ENCODE measurements around the gene PIAS4.

PIAS4 gene

DNA sequence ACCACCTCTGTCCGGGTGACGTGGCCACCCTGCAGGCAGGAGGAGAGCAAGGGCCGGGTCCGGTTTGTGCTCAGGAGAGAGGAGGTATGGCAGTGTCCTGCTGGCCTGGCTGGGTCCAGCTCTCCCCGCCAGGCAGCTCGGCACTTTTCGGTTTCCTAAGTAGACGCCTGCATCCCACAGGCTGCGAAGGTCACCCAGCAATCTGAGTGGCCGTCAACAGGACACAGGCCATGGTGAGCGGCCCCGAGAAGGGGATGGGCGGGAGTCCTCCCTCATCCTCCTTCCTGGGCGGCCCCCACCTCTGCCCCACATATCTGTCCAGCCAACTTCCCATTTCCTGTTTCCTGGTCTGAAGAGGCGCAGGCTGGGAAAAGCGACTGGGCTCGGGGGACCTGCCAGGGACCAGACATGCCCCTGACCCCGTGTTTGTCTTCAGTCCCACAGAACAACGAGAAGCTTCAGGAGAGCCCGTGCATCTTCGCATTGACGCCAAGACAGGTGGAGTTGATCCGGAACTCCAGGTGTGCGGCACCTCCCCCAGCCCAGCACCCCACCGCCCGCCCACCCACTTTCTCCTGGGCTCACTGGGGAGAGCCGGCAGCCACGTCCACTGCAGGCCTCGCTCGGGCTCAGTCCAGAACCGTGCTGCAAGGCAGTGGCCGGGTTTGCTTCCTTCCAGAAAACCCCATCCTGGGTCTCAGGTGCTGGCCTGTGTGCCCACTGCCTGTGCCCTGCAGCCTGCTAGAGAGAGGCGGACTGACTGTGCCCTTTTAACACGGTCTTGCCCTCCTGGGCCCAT, 16.3 kb downstream of the PIAS4 start:
- DNase-seq = no peak

DNA sequence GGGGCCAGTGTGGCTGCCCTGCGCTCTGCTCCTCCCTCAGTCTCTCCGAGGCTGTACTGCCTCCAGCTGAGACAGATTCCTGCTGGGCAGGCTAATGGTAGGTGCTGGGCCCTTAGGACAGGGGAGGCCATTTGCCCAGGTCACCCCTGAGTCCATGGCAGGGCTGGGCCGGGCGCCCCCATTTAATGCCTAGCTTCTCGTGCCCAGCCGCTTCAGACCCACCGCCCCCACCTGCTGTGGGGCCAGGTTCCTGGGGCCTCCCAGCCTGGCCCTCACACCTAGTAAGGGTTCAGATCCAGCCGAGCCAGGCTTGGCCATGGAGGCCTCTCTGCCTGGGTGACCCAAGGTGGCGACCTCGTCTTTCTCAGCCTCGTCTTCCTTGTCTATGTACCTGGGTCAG, 17.8 kb downstream of the PIAS4 start:
- no peak for DNase-seq

DNA sequence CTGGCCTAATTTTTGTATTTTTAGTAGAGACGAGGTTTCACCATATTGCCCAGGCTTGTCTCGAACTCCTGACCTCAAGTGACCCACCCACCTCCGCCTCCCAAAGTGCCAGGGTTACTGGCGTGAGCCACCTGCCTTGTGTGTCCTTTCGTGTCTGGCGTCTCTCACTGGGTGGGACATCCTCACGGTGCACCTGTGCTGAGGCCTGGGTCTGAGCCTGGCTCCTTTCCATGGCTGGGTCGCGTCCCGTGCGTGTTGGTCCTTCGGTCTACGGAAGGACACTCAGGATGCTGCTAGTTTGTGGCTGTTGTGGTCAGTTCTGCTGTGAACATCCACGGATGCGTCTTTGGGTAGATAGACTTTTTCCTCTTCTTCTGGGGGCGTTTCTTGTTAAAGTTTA, 19.6 kb downstream of the PIAS4 start:
- no peak for DNase-seq

DNA sequence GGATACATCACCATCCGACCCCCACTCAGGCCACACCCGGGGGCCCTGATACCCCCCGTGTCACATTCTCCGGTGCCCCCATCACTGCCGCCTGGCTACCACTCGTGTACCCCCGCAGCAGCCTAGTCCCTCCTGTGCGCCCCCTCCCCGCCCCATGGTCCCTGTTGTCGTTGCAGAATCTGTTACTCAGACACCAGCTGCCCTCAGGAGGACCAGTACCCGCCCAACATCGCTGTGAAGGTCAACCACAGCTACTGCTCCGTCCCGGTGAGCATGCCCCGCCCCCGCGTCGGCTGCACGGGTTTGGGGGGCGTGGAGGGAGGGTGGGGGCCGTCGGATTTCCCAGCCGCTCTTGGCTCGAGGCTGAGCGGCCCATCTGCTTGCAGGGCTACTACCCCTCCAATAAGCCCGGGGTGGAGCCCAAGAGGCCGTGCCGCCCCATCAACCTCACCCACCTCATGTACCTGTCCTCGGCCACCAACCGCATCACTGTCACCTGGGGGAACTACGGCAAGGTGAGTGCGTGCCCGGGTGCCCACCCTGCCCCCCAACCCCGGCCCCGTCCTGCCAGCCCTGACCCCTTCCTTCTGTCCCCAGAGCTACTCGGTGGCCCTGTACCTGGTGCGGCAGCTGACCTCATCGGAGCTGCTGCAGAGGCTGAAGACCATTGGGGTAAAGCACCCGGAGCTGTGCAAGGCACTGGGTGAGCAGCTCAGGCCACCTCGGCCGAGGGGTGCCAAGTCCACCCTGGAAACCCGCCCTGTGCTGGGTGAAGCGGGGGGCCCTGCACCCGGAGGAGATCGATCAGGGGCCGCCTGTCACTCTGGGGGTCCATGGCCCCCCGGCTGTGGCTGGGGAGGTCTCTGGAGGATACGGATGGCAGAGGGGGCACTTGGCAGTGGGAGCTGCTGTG, 21.1 kb downstream of the PIAS4 start:
- DNase-seq = no peak

DNA sequence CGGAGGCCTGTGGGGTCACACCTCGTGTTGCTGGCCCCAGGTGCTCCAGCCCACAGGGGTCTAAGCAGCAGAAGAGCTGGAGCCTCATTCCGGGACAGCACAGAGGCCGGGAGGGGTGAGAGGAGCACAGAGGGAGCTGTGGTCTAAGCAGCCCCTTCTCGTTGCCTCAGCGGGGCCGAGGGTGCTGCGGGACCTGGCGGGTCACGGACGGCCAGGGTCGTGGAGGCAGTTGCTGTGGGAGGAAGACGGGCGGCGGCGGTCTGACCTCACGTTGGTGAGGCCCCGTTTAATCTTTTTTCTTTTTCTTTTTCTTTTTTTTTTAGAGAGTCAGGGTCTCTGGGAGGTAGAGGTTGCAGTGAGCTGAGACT, 21.7 kb downstream of the PIAS4 start:
- no peak for DNase-seq

DNA sequence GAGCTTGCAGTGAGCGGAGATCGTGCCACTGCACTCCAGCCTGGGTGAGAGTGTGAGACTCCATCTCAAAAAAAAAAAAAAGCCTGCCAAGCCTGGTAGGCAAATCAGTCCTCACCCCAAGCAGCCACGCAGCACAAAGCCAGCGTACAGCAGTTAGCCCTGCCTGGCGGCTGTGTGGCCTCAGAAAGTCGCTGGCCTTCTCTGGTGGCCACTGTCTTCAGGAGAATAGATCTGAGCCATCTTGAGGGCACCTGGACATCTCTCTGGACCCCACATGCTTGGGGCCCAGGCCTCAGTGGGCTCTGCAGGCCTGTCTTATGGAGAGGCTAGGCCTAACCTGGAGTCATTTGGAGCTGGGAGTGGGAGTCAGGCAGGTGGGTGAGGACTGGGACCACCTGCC, 23.0 kb downstream of the PIAS4 start:
- DNase-seq = no peak

DNA sequence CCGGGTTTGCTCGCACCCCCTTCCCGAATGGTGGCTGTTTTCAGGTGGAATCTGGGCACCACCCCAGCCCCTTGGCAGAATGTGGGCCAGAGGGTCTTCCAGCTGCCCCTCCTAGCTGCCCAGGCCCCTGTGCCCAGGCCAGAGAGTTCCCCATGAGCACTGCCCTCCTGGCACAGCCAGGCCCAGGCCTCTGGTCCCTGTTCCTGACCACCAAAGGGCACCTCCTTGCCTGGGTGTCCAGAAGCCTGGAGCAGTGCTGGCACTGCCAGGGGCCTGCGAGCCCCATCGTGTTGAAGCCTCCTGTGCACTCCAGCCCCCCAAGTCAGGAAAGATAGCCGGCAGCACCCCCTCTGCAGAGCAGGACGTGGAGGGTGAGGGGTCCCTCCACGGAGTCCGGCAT, 23.4 kb downstream of the PIAS4 start:
- DNase-seq = no peak

DNA sequence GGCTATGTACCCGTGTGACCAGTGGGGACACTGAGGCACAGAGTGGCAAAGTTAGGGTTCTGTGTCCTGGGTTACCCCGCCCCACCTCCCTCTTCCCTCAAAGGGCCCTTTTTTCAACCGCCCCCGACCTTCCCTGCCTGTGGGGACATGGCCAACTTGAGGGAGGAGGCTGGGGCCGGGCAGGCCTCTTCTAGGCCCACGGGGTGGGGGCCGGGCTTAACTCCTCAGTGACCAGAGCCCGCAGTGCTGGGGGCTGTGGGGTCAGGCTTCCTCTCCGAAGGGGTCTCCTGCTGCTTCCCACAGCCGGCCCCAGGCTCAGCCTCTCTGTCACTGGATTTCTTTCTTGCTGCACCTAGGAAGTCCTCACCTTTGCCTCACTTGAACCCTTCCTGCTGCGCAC, 23.9 kb downstream of the PIAS4 start:
- DNase-seq = no peak

DNA sequence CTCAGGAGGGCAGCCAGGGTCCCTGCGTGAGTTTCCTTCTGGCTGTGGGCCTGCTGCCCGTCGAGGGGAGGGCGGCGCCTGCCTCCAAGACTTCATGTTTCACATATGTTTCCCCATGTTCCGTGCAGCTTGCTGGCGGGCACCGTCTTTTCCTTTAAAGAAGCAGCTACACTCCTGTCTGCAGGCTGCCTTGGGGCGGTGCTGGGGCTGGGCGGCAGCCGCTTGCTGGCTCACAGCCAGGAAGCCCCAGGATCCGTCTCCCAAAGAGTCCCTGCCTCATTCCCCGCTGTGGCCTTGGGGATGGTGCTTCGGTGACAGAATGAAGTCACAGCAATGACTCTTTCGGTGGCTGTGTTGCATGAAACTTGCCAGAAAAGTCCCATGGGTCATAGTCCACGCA, 24.9 kb downstream of the PIAS4 start:
- no peak for DNase-seq

DNA sequence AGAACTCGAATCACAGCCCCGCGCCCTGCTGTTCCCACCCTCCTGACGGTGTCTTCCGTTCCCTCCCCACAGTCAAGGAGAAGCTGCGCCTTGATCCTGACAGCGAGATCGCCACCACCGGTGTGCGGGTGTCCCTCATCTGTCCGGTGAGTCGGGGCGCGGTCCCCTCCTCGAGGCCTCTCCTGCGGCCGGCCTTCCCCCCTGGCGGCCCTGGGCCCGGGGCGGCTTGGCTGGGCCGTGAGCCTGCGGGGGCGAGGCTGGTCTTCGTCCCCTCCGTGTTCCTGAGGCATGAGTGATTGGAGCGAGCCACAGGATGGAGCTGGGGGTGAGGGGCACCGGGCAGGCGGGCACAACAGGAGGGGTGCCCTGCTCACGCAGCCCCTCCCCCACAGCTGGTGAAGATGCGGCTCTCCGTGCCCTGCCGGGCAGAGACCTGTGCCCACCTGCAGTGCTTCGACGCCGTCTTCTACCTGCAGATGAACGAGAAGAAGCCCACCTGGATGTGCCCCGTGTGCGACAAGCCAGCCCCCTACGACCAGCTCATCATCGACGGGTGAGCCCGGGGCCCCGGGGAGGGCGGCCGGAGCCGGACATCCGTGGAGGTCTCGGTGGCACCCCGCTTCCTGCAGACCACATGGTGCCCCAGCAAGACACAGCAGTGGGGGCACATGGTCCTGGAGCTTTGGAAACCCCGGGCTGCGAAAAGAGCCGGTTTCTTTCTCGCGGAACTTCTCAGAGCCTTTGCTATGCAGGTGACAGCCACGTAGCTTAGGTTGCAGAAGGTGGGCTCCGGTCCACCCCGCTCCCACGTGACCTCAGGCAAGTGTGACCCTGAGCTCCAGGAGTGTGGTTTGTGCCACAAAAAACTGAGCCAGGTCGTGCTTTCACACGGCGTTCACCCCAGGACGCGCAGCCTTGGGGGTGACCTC, 25.8 kb downstream of the PIAS4 start:
- no peak for DNase-seq

DNA sequence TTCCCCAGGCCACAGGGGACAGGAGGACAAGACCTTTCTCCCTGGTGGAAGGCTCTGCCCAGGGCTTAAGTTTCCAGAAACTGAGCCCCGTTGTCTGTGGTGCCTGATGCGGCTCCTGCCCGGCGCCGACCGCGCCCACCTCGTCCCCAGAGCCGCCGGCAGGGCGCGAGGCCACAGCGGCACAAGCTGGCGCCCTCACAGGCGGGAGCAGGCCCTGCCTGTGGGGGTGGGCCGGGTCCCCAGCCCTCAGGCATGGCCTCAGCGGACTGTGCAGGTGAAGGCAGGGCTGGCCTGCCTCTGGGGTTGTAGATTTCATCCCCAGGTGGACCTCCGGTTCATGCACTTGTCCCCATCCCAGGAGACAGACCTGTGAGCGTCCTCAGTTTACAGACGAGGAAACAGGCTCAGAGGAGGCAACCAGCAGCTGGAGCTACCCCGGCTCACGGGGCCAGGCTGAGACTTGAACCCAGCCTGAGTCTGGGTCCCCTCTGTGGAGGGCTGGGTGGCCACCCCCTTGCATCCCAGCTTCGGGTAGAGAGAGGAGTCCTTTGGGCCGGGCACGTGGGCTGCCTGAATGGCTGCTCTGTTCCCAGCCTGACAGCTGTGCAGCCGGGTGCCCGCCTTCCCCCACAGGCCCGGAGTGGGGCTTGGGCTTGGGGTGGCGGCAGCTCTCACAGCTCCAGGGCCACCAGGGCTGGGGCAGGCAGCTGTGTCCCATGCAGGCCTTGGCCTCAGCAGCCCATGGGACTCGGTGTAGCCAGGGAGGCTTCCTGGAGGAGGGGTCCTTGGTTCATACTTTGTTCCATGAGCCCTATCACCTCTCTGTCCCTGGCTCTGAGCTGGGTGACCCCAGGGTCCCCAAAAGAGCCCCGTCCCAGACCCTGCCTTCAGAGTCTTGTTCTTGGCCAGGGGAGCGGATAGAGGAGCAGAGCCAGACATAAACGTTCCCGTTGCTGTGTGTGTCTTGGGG, 26.8 kb downstream of the PIAS4 start:
- no peak for DNase-seq

DNA sequence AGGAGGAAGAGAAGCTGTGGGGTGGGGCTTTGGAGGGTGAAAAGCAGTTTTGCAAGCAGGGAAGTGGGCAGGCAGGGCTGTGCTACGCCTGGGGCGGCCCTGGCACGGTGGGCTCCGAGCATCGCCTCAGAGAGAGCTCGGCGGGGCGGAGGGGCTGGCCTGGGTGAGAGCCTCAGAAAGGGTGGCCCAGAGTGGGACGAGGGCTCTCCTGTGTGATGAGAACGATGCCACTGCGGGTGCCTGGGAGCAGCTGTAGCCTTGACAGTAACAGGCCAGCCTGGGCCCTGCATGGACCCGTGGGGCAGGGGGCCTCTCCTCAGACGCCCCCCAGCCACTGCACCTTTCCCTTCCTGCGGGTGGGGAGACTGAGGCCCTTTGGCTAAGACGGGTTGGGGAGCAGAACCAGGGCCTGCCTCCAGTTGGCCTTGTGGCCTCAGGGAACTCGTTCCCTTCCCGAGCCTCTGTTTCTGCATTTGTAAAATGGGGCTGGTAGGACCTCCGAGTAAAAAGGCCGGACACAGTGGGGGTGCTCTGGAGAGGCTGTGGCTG, 27.6 kb downstream of the PIAS4 start:
- no peak for DNase-seq

DNA sequence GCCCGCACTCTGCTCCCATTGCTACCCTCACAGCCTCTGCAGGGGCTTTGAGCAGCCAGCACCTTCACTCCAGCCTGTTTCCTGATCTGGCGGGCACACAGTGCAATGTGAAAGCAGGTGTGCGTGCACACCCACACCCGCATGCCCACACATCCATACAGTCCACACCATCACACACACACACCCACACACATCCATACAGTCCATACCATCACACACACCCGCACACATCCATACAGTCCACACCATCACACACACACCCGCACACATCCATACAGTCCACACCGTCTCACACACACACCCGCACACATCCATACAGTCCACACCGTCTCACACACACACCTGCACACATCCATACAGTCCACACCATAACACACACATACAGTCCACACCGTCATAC, 28.0 kb downstream of the PIAS4 start:
- no peak for DNase-seq

DNA sequence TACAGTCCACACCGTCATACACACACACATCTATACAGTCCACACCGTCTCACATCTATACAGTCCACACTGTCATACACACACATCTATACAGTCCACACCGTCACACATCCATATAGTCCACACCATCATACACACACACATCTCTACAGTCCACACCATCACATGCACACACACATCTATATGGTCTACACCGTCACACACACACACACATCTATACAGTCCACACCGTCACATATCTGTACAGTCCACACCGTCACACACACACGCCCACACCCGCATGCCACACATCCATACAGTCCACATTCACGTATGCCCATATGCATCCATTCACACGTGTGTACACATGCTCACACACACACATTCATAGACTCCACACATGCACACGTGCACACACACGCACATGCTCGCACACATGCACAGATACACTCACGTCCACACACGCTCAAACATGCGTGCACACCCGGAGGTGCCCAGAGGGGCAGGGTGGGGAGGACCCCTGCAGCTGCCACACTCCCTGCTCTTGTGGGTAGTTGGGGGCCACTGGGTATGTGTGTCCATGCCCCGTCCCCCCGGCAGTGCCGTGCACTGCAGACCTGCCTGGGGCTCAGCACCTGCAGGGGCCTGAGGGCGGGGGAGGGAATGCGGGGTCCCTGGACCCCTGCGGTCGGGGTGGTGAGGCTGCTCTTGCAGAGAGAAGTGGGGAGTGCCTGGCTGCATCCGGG, 29.2 kb downstream of the PIAS4 start:
- DNase-seq = no peak

DNA sequence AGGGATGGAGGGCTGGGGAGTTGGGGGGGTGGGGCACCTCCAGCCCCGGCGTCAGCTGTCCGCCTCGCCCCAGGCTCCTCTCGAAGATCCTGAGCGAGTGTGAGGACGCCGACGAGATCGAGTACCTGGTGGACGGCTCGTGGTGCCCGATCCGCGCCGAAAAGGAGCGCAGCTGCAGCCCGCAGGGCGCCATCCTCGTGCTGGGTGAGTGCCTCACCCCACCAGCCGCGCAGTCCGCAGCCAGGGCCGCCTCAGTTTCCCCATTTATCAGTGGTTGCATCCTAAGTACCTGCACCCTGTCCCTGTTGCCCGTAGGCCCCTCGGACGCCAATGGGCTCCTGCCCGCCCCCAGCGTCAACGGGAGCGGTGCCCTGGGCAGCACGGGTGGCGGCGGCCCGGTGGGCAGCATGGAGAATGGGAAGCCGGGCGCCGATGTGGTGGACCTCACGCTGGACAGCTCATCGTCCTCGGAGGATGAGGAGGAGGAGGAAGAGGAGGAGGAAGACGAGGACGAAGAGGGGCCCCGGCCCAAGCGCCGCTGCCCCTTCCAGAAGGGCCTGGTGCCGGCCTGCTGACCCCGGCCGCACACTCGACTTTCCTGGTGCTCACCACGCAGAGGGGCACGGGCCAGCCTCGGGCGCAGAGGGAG, 29.9 kb downstream of the PIAS4 start:
- DNase-seq = no peak

DNA sequence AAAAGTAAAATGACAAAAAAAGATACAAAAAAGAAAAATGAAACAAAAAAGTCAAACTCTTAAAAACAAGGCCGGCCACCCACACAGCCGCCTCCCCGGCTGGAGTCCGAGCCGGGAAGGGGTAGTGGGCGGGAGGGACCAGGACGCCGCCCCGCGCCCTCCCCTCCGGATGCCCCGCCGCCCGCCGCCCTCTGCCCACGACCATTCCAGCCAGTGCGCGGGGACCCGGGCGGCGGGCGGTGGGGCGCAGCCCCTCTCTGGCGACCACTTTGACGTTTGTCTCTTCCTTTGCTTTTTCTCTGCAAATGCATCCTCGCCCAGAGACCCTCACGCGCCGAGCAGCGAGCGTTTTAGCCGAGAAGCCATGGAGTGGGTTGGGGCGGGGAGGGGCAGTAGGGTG, 30.5 kb downstream of the PIAS4 start:
- no peak for DNase-seq

DNA sequence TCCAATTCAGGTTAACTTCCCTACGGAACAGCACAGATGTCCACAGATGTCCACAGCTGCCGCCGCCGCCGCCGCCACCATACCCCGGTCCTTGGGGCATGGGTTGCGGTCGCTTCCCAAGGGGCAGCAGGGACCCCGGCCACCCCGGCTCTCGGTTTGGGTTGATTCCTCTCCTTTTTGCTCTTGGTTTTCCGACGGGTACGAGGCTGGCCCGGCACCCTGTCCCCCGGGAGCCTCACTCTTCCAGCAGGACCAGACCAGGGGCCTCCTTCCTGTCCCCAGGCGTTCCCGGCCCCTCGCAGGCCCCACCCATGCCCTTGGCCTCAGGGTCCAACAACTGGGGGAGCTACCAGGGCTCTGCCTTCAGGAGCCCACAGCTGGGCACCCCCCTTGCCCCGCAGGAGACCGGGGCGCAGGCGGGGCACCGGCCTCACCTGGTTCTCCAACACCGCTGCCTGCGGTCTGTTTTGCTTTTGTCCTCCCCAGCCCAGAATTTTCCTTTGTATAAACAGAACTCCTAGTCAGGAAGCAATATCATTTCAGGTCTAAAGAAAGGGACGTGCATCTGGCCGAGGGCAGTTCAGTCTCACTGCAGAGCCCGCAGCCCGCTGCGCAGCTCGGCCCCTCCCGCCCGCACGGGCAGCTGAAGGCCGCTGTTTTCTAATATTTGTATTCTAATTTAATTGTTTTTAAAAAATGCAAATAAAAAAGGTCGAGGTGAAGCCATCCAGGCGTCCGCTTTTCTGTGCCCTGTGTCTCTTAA, 31.3 kb downstream of the PIAS4 start:
- DNase-seq = no peak

DNA sequence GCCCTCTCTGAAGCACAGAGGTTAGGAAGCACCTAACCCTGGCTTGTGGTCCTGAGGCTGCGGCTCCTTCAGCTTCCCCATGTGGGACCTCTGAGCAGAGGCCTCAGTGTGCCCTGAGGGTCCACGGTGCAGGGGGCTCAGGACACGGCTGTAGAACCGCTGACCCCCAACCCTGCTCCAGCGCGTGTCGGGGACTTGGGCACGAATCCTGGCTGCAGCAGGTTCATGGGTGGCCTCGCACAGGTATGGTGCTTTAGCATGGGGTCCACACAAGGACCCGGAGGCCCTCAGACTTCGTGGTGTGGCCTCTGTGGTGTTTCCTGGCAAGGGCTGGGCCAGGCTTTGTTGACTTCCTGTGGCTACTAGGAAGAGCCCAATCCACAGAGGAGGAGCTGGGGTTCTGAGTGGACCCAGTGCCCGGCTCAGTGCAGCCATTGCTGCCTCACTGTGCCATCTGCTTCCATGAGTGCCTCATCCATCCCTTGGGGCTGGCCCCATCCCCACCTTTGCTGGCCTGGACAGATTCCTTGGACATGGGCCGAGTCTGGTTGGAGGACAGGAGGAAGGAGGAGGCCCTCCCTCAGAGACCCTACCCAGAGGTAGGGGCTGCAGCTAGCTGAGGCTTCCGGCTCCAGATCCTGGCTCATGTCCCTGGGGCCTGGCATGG, 34.7 kb downstream of the PIAS4 start:
- DNase-seq = no peak

DNA sequence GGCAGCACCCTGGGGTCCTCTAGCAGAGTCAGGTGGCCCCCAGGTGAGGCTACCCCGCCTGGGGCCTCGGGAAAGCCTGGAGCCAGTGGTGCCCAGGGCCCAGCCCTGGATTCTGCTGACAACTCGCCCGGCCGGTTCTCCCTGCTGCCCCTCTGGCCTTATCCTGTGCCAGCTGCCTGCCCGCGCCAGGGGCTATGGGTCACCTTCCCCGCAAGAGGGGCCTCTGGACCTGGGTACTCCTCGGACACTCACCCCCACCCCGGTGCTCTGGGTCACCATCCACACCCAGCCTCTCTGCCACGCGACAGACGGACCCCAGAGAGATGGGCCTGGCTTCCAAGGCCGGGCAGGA, 35.2 kb downstream of the PIAS4 start:
- DNase-seq = no peak

Data from activated CD4-positive, alpha-beta T cell treated with anti-CD3 and anti-CD28 coated beads, Interleukin-2, amount 50 U/mL, for 4 hours (primary cell).